ENCODE data around the gene CCDC38.

CCDC38 gene

DNA sequence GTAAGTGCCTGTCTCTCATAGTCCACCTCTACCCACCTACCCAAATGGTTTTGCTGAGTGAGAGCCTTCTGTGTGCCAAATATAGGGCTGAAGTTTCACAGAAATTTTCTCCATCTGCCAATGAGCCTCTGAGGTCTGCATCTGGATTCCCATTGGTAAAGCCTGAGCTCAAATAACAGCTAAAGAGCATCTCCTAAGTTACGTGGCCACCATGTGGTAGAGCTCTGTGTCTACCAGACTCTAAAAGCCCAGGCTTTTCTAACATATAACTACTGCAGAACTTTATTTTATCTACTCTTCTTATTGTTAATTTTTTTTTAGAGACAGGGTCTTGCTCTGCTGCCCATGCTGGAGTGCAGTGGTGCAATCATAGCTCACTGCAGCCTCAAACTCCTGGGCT, 16.7 kb upstream of the CCDC38 start:
- no peak for DNase-seq

GRCh38 chr12:95956557-95957145, 14.2 kb upstream of the CCDC38 start:
- DNase-seq, result no peak

DNA sequence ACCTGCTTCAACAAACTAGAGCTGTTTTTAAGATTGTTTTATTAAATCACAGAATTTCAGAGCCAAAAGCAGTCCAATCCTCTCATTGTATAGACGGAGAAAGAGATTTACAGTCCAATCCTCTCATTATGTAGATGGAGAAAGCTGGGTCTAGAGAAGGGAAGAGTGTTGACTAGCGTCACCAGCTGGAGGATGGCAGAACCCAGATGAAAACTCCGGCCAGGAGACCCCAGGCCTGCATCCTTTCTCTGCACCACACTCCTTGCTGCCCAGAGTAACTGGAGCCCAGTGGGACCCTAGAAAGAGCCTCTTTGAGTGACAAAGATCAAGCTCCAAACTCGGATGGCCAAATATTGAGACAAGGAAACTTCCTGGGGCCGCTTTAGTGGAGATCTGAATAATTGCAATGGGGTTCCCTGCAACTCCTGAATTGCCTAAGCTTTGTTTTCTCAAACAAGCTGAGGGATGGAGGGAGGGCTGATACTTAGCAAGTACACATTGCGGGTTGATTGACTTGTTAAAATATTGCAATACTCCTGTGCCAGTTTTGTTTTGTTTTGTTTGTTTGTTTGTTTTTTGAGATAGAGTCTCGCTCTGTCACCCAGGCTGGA, 13.2 kb upstream of the CCDC38 start:
- no peak for DNase-seq

- no peak for DNase-seq
These were observed 10.6 kb upstream of the CCDC38 start for GRCh38 chr12:95953000-95953399.

DNA sequence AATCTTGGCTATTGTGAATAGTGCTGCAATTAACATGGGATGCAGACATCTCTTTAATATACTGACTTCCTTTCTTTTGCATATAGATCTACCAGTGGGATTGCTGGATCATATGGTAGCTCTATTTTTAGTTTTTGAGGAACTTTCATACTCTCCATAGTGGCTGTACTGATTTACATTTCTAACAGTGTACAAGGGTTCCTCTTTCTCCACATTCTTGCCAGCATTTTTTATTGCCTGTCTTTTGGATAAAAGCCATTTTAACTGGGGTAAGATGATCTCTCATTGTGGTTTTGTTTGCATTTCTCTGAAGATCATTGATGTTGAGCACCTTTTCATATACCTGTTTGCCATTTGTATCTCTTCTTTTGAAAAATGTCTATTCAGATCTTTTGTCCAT, 9.1 kb upstream of the CCDC38 start:
- no peak for DNase-seq

DNA sequence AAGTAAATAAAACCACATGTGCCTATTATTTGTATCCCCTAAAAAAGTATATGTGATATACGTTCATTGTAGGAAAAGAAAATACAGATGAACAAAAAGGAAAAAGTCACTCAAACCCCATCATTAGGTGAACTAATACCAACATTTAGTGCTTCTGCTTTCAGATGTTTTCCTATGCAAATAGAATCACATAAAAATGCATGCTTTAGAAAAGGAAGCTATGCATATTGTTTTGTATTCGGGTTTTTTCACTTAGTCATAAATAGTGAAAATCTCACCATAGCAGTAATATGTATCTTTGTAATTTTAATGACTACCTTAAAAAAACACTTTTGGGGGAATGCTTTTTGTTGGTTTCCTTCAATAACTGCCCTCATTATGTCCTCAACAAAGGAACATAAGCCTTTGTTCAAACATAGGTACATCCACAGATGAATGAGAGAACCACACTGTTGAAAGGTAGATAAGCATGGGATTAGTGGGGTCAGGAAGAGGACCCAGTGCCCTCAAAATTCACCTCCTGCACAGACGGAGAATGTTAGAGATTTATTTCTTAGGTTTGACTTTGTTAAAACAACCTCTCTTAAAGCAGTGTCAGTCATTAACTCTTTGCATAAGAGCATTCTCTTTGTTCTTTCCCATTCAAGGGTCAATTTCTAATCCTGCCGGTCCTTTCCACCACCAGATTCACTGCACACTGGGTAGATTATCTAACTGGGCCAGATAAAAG, 7.2 kb upstream of the CCDC38 start:
- no peak for DNase-seq

DNA sequence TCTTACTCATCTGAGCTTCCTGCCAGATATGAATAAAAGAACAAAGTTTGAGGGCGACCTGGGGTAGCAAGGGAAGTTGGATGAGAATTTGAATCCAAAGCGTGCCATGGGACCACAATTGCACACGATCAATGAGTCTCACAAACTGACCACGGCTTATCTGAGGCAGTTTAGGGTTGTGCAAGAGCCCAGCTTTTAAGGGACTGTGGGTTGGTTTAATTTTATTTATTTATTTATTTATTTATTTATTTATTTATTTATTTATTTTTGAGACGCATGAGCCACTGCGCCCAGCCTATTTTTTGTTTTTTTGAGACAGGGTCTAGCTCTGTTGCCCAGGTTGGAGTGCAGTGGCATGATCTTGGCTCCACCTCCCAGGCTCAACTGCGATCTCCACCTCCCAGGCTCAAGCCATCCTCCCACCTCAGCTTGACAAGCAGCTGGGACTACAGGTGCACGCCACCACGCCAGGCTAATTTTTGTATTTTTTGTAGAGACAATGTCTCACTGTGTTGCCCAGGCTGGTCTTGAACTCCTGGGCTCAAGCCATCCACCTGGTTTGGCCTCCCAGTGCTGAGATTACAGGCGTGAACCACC, 1.8 kb upstream of the CCDC38 start:
- no peak for DNase-seq

- DNase-seq, result peak; percentile 86
These were observed 972 bp upstream of the CCDC38 start, which contains the start of gene AMDHD1 for GRCh38 chr12:95943330-95943842. AMDHD1 (plus strand) TSS chr12:95943331; CDS start chr12:95943399, 68 bp downstream.

- no peak for DNase-seq
These were observed 302 bp downstream of the CCDC38 start for GRCh38 chr12:95942101-95942523.

DNA sequence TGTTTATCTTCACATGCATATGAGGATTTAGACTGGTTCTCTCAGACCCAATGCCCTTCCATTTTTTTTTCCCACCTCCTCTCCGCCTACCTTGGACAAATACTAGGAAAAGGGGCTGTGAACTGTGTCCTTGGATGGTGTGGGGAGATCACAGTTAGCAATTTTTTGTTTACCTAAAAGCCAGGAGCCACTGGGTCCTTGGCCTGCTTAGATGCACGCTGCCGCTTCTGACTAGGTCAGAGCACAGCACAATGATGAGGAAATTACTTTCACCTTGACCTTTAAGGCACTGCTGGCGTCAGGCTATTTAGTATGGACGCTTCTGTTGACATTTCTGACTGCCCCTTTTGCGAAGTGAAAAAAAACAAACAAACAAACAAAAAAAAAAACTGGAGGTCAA, 1.9 kb downstream of the CCDC38 start:
- no peak for DNase-seq

- DNase-seq, result no peak
These were observed 20.2 kb downstream of the CCDC38 start for GRCh38 chr12:95922231-95922630.

DNA sequence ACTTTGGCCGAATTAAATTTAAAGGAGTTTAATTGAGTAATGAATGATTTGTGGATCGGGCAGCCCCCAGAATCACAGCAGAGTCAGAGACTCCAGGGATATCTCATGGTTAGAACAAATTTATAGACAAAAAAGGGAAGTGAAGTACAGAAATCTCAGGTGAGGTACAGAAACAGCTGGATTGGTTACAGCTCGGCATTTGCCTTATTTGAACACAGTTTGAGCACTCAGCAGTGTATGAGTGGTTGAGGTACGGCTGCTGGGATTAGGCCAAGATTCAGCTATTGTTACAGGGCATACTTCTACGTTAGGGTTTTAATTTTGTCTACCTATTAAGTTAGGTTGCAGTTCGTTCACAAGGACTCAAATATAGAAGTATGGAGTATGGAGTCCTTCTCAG, 23.3 kb downstream of the CCDC38 start:
- no peak for DNase-seq

GRCh38 chr12:95918194-95918993, 24.0 kb downstream of the CCDC38 start:
- DNase-seq, result peak; percentile 68

DNA sequence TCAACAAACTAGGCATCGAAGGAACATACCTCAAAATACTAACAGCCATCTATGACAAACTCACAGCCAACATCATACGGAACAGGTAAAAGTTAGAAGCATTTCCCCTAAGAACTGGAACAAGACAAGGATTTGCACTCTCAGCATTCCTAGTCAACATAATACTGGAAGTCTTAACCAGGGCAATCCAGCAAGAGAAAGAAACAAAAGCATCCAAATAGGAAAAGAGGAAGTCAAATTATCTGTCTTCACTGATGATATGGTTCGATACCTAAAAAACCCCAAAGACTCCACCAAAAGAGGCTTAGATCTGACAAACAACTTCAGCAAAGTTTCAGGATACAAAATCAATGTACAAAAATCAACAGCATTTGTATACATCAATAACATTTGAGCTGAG, 32.5 kb downstream of the CCDC38 start:
- DNase-seq, result no peak

DNA sequence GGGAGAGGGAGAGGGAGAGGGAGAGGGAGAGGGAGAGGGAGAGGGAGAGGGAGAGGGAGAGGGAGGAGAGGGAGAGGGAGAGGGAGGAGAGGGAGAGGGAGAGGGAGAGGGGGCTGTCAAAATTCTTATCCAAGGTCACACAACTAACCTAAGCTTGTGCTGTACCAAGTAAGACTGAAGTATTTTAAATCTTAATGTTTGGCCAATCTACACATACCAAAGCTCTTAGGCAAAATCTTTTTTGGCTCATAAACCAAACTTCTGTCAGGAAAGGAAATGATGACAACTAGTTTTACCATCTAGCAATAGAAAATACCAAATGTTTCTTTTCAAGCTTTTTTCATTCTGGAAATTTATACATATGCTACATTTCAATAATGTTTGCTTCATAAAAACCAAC, 33.8 kb downstream of the CCDC38 start:
- DNase-seq, result no peak

DNA sequence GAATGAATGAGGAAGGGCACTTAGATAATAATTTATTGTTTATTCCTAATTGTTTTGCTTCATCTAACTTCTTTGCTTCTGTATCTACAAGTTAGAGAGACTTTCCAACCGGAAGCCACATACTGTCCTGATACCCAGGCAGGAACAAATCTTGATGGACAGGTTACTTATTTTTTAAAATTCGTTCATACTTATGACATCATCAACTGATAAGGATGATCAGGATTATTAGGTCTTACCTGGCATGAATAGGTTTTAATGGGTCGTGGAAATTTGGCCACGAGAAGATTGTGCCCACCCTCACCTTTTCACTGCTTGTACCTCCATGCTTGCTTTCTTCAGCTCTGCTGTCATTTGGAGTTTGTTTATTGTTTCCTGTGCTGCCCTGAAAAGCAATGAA, 44.3 kb downstream of the CCDC38 start:
- DNase-seq, result no peak

DNA sequence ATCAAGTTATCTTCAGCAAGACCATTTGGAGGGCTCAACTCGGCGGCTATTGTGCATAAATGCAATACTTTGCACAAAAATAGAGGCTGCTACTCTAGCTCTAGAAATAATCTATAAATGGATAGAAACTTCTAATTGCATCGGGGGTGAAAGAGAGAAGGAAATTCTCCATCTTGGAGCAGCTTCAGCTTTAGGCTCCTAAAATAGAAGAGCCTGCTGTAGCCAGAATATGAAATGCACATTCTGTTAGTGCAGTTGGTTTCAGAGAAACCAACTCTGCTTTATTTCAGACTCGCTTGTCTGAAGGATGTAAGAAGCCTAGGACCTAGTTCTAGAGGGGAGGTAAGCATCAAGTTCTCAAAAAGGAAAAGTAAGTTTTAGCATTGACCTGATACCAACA, 45.6 kb downstream of the CCDC38 start:
- DNase-seq, result no peak

GRCh38 chr12:95890958-95891357, 51.5 kb downstream of the CCDC38 start:
- no peak for DNase-seq

GRCh38 chr12:95887311-95887710, 55.1 kb downstream of the CCDC38 start:
- DNase-seq, result no peak

- no peak for DNase-seq
These were observed 57.4 kb downstream of the CCDC38 start for GRCh38 chr12:95884998-95885397.

- no peak for DNase-seq
These were observed 59.5 kb downstream of the CCDC38 start for GRCh38 chr12:95882873-95883272.

- no peak for DNase-seq
These were observed 60.3 kb downstream of the CCDC38 start for GRCh38 chr12:95882080-95882479.

All from activated effector memory CD4-positive, alpha-beta T cell treated with anti-CD3 and anti-CD28 coated beads, Interleukin-2, amount 50 U/mL, for 16 hours (primary cell).